ENCODE results near the gene IQGAP3. TPM values are rescaled to one million over a fixed set of nuclear protein-coding genes. Genes with fewer than 3 reads are reported as not detected.

IQGAP3 gene
- total and polyA plus RNA-seq, 2 donors (not counting 1 experiment from before 2014, with no cell fraction given): 2.7 to 16.0 TPM

DNA sequence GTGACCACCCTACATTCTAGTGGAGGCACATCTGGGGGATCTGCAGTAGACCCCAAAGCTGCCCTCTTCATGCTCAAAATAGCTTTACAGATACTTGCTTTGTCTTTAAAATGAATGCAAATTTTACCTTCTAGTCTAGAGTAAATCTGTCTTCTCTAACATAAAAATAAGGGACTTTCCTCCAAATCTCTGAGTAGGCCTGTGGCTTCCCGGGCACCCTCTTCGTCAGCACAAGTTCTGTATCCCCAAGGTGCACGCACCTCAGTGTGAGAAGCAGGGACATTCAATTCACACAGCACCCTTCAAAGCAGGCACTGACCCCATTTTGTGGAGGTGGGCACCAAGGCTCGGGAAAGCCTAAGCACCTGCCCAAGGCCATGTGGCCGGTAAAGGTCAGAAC lies 90.8 kb downstream of the IQGAP3 start:
- H3K27ac ChIP-seq (ENCODE audit: insufficient read depth, low read length): no peak overlapping the region
- no peak overlapping the region for H3K4me2 ChIP-seq (ENCODE audit: extremely low read depth, insufficient read depth, low read length)
- H3K9ac ChIP-seq (ENCODE audit: insufficient read depth, low read length): no peak overlapping the region
- DNase-seq (ENCODE audit: low read depth in 2 of 2): no peak
- no peak overlapping the region for H2AFZ ChIP-seq (ENCODE audit: low read length)
- H3K9me3 ChIP-seq (ENCODE audit: control insufficient read depth, insufficient read depth, low read depth, low read length): no peaks in the 10 kb centered on the region
- TF ChIP-seq, protein P1, sequence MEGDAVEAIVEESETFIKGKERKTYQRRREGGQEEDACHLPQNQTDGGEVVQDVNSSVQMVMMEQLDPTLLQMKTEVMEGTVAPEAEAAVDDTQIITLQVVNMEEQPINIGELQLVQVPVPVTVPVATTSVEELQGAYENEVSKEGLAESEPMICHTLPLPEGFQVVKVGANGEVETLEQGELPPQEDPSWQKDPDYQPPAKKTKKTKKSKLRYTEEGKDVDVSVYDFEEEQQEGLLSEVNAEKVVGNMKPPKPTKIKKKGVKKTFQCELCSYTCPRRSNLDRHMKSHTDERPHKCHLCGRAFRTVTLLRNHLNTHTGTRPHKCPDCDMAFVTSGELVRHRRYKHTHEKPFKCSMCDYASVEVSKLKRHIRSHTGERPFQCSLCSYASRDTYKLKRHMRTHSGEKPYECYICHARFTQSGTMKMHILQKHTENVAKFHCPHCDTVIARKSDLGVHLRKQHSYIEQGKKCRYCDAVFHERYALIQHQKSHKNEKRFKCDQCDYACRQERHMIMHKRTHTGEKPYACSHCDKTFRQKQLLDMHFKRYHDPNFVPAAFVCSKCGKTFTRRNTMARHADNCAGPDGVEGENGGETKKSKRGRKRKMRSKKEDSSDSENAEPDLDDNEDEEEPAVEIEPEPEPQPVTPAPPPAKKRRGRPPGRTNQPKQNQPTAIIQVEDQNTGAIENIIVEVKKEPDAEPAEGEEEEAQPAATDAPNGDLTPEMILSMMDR (conservative IDR thresholded peaks at IDR 0.05 in 1 of 2, IDR thresholded peaks at IDR 0.05 in 1 of 2; ENCODE audit: low read depth in 1 of 2, low read length in 2 of 2): no peak
- TF ChIP-seq EZH2 (IDR thresholded peaks at IDR 0.05; ENCODE audit: low read length, missing control alignments): no peak
- peaks cover 35% of the 10 kb centered on the region for H3K36me3 ChIP-seq (ENCODE audit: control insufficient read depth, insufficient read depth, low read length)
- peaks cover 17% of the 10 kb centered on the region for H3K4me1 ChIP-seq (ENCODE audit: control insufficient read depth, extremely low read depth, insufficient read depth, low read length)
- no peaks in the 10 kb centered on the region for H3K27me3 ChIP-seq (ENCODE audit: control insufficient read depth, insufficient read depth, low read length)
- H4K20me1 ChIP-seq (ENCODE audit: control insufficient read depth, extremely low read depth, insufficient read depth, low read length): peaks cover 4% of the 10 kb centered on the region
- peaks cover 33% of the 10 kb centered on the region for H3K79me2 ChIP-seq (ENCODE audit: control insufficient read depth, insufficient read depth, low read length)
- H3K4me3 ChIP-seq (replicated peaks in 1 of 4; ENCODE audit: control extremely low read depth in 1 of 4, insufficient read depth in 1 of 4, low read depth in 3 of 4, low read length in 4 of 4): no peak overlapping the region

DNA sequence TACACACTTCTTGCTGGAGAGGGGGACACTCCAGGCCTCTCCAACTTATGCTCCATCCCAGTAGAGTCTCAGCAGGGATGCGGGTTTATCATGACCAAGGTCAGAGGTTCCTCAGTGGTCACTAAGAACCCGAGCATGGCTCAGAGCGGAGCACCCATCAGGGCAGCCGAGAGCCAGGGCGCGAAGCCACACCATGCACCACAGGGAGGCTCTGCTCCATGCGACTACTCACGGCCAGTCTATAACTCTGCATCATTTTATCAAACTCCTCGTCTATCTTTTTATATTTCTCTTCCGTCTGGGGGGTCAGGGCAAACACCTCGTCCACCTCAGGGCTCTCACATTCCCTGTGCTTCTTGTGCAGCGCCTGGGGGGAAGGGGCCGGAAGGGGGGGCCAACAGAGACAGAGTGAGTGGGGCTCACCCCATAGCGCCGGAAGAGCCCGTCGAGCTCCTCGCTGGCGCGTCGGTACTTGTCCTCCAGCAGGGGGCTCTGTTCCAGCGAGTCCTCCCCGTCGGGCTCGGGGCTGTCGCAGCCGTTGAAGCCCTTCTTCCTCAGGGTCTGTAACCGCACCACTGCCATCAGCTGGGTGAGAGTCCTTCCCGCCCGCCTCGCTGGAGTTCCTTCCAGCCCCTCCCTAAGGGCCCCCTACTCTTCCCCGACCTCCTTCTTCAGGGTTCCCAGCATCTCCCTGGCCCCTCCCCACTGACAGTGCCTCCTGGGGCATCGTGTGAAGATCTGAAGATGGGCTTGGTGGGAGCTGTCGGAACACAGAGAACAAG lies 91.8 kb downstream of the IQGAP3 start:
- H4K20me1 ChIP-seq (ENCODE audit: control insufficient read depth, extremely low read depth, insufficient read depth, low read length): peaks cover 4% of the 10 kb centered on the region
- TF ChIP-seq, protein P1 (conservative IDR thresholded peaks at IDR 0.05 in 1 of 2, IDR thresholded peaks at IDR 0.05 in 1 of 2; ENCODE audit: low read depth in 1 of 2, low read length in 2 of 2): peak; percentile 64
- no peak for TF ChIP-seq EZH2 (IDR thresholded peaks at IDR 0.05; ENCODE audit: low read length, missing control alignments)
- H3K9me3 ChIP-seq (ENCODE audit: control insufficient read depth, insufficient read depth, low read depth, low read length): no peaks in the 10 kb centered on the region
- DNase-seq (ENCODE audit: low read depth in 2 of 2): no peak
- H3K27ac ChIP-seq (ENCODE audit: insufficient read depth, low read length): peak overlapping the region; percentile 2
- H2AFZ ChIP-seq (ENCODE audit: low read length): no peak overlapping the region
- H3K4me3 ChIP-seq (replicated peaks in 1 of 4; ENCODE audit: control extremely low read depth in 1 of 4, insufficient read depth in 1 of 4, low read depth in 3 of 4, low read length in 4 of 4): no peak overlapping the region
- H3K4me1 ChIP-seq (ENCODE audit: control insufficient read depth, extremely low read depth, insufficient read depth, low read length): peaks cover 25% of the 10 kb centered on the region
- H3K36me3 ChIP-seq (ENCODE audit: control insufficient read depth, insufficient read depth, low read length): peaks cover 35% of the 10 kb centered on the region
- no peaks in the 10 kb centered on the region for H3K27me3 ChIP-seq (ENCODE audit: control insufficient read depth, insufficient read depth, low read length)
- H3K79me2 ChIP-seq (ENCODE audit: control insufficient read depth, insufficient read depth, low read length): peaks cover 26% of the 10 kb centered on the region
- H3K4me2 ChIP-seq (ENCODE audit: extremely low read depth, insufficient read depth, low read length): no peak overlapping the region
- H3K9ac ChIP-seq (ENCODE audit: insufficient read depth, low read length): no peak overlapping the region

DNA sequence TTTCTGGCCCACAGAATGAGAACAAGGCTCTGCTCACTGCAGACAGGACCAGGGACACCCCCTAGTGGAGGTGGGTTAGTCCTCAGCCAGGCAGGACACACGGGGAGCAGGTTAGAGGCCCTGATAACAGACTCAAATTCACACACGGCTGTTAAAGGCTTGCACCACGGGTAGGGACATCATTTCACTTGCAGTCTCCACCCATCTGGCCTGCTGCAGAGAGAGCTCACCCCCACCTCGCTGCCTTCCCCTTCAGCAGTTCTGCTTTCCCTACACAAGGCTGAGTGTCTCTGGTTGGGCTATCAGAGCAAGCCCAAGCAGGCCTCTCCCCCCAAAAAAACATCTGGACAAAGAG lies 92.4 kb downstream of the IQGAP3 start:
- peak overlapping the region; percentile 2 for H3K27ac ChIP-seq (ENCODE audit: insufficient read depth, low read length)
- peaks cover 37% of the 10 kb centered on the region for H3K36me3 ChIP-seq (ENCODE audit: control insufficient read depth, insufficient read depth, low read length)
- peaks cover 21% of the 10 kb centered on the region for H3K79me2 ChIP-seq (ENCODE audit: control insufficient read depth, insufficient read depth, low read length)
- no peaks in the 10 kb centered on the region for H3K27me3 ChIP-seq (ENCODE audit: control insufficient read depth, insufficient read depth, low read length)
- TF ChIP-seq, protein P1 (conservative IDR thresholded peaks at IDR 0.05 in 1 of 2, IDR thresholded peaks at IDR 0.05 in 1 of 2; ENCODE audit: low read depth in 1 of 2, low read length in 2 of 2): peak in 1 of 2 donors; percentile 10
- TF ChIP-seq EZH2 (IDR thresholded peaks at IDR 0.05; ENCODE audit: low read length, missing control alignments): no peak
- DNase-seq (ENCODE audit: low read depth in 2 of 2): no peak
- no peak overlapping the region for H3K4me2 ChIP-seq (ENCODE audit: extremely low read depth, insufficient read depth, low read length)
- no peak overlapping the region for H2AFZ ChIP-seq (ENCODE audit: low read length)
- H3K9ac ChIP-seq (ENCODE audit: insufficient read depth, low read length): no peak overlapping the region
- no peak overlapping the region for H3K4me3 ChIP-seq (replicated peaks in 1 of 4; ENCODE audit: control extremely low read depth in 1 of 4, insufficient read depth in 1 of 4, low read depth in 3 of 4, low read length in 4 of 4)
- H4K20me1 ChIP-seq (ENCODE audit: control insufficient read depth, extremely low read depth, insufficient read depth, low read length): peaks cover 4% of the 10 kb centered on the region
- H3K4me1 ChIP-seq (ENCODE audit: control insufficient read depth, extremely low read depth, insufficient read depth, low read length): peaks cover 29% of the 10 kb centered on the region
- H3K9me3 ChIP-seq (ENCODE audit: control insufficient read depth, insufficient read depth, low read depth, low read length): no peaks in the 10 kb centered on the region
